Nephron (organoid): ENCODE data around the gene NT5C2.
"Not testable (repeated sequence)": the region's sequence is repeated elsewhere in the genome, so short reads cannot be mapped to it uniquely, and the experiment has no call there.

Experiments
- H3K27ac Mint-ChIP-seq, 3 experiments: 2 replicates each; pipeline ENCODE4 v1.8.0; 2020; ENCODE audit warnings: mixed read lengths in 3 of 3, mild to moderate bottlenecking in 2 of 3, moderate library complexity in 1 of 3
- H3K27me3 Mint-ChIP-seq: 2 replicates; pipeline ENCODE4 v1.8.0; 2021; ENCODE audit warnings: low read depth, mild to moderate bottlenecking, moderate library complexity, mixed read lengths
- H3K36me3 Mint-ChIP-seq: 2 replicates; pipeline ENCODE4 v1.8.0; 2020; ENCODE audit warnings: low read depth, mixed read lengths
- H3K4me1 Mint-ChIP-seq: 2 replicates; pipeline ENCODE4 v1.8.0; 2020; ENCODE audit warnings: mixed read lengths
- H3K4me3 Mint-ChIP-seq, 3 experiments: 2 replicates each; pipeline ENCODE4 v1.8.0; 2020; ENCODE audit warnings: mild to moderate bottlenecking in 3 of 3, mixed read lengths in 3 of 3, moderate library complexity in 2 of 3
- H3K9me3 Mint-ChIP-seq: 2 replicates; pipeline ENCODE4 v1.8.0; 2020; ENCODE audit warnings: mixed read lengths
- TF ChIP-seq, protein P1 (sequence below), 3 experiments: fragments of 200-600 bp; sonication (generic); IDR thresholded peaks; one replicate each; pipeline ENCODE4 v1.5.0; 2021; ENCODE audit warnings: antibody characterized with exemption in 3 of 3; ENCODE audit not compliant: unreplicated experiment in 3 of 3

The NT5C2 gene

DNA sequence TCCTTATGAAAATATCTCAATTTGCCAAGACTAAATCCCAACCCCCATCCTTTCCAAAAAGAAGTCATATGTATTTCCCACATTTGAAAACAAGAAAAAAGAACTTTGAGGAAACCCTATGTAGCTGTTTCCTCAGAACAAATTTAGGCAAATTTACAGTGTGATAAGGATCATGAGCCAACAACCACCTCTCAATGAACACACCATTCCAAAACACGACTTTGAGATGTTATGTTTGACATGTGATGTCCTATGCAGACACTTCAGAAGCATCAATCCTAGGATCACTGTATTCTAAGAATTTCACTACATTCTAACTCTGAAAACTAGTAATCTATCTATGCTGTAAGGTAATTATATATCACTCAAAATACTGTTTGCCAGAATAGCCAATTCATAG, 62.2 kb downstream of the NT5C2 start:
- no peak overlapping the region for H3K4me3 Mint-ChIP-seq
- no peaks in the 10 kb centered on the region for H3K27me3 Mint-ChIP-seq
- peaks cover 18% of the 10 kb centered on the region for H3K9me3 Mint-ChIP-seq
- H3K36me3 Mint-ChIP-seq = peaks cover 75% of the 10 kb centered on the region
- H3K27ac Mint-ChIP-seq = no peak overlapping the region
- H3K4me1 Mint-ChIP-seq = peaks cover 3% of the 10 kb centered on the region
- TF ChIP-seq, protein P1, sequence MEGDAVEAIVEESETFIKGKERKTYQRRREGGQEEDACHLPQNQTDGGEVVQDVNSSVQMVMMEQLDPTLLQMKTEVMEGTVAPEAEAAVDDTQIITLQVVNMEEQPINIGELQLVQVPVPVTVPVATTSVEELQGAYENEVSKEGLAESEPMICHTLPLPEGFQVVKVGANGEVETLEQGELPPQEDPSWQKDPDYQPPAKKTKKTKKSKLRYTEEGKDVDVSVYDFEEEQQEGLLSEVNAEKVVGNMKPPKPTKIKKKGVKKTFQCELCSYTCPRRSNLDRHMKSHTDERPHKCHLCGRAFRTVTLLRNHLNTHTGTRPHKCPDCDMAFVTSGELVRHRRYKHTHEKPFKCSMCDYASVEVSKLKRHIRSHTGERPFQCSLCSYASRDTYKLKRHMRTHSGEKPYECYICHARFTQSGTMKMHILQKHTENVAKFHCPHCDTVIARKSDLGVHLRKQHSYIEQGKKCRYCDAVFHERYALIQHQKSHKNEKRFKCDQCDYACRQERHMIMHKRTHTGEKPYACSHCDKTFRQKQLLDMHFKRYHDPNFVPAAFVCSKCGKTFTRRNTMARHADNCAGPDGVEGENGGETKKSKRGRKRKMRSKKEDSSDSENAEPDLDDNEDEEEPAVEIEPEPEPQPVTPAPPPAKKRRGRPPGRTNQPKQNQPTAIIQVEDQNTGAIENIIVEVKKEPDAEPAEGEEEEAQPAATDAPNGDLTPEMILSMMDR (IDR thresholded peaks at IDR 0.05; ENCODE audit: unreplicated experiment in 3 of 3) = no peak

DNA sequence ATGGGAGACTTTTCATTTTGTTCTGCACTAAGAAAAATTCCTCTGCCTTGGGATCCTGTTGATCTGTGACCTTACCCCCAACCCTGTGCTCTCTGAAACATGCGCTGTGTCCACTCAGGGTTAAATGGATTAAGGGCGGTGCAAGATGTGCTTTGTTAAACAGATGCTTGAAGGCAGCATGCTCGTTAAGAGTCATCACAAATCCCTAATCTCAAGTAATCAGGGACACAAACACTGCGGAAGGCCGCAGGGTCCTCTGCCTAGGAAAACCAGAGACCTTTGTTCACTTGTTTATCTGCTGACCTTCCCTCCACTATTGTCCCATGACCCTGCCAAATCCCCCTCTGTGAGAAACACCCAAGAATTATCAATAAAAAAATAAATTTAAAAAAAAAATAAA, 62.9 kb downstream of the NT5C2 start:
- H3K4me3 Mint-ChIP-seq, H3K27ac Mint-ChIP-seq, H3K27me3 Mint-ChIP-seq, H3K4me1 Mint-ChIP-seq: not testable (repeated sequence)
- Mint-ChIP-seq H3K9me3 (peaks cover 16% of the 10 kb centered on the region), H3K36me3 (peaks cover 73% of the 10 kb centered on the region)

DNA sequence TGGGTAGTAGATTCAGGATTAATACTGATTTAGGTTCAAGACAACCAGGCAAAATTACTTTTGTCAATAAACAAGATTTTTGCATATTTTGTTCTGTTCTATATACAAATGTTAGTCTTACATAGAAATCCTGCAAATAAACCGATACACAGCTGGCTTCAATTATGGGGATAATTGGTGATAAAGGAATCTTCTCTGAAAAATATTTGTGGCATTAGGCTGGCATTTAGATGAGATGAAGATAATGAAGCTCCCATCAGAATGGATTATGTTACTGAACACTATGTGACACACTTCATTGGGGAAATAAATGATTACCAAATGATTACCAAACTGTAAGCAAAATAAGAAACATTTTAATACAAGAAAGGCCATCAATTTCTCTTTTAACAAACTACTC, 65.8 kb downstream of the NT5C2 start:
- Mint-ChIP-seq H3K27ac (peak overlapping the region in 1 of 3 experiments; percentile 17), H3K4me1 (peaks cover 28% of the 10 kb centered on the region), H3K27me3 (no peaks in the 10 kb centered on the region), H3K36me3 (peaks cover 48% of the 10 kb centered on the region), H3K4me3 (no peak overlapping the region), H3K9me3 (peaks cover 9% of the 10 kb centered on the region)
- TF ChIP-seq, protein P1 (IDR thresholded peaks at IDR 0.05; ENCODE audit: unreplicated experiment in 3 of 3) = no peak

DNA sequence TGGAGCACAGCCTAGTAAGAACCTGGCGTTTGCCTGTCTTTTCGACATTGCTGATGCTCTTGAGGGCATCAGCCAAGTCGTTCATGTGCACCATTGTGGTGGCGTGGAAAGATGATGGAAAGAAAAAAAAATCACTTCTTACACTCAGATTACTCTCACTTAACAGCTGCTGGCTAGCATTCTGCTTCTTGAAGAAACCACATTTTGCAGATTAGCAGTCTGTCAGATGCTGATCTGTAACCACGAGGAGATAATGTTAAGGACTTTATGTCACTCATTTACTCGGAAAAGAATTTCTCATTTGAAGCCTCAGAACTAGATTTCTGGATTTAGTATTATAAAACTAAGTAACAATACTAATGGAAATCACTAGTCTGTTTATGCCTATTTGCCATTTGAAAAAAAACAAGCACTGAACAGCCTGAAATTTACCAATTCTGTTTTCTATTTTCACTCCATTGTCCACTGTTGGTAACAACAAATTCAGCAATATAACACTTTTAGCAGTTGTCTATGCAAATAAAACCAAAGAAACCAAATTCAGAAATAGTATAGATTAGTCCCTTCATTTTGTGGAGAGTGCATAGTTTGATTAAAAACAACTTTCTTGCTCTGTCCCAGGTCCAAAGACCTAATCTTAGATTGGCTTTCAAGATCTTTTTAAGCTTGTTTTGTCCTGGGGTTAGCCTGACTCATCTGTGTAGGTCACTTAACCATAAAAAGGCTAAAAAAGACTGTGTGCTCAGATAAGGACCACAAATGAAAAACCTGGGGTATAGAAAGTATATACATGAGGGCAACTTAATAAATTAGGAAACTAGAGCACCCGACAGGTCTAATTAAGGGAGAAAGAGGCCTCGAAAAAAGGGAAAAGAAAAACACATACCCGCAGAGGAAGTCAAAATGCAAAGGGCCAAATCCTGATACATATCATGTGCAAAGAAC, 67.5 kb downstream of the NT5C2 start:
- H3K4me1 Mint-ChIP-seq = peaks cover 38% of the 10 kb centered on the region
- H3K36me3 Mint-ChIP-seq = peaks cover 31% of the 10 kb centered on the region
- TF ChIP-seq, protein P1 (IDR thresholded peaks at IDR 0.05; ENCODE audit: unreplicated experiment in 3 of 3) = no peak
- no peak overlapping the region for H3K4me3 Mint-ChIP-seq
- no peaks in the 10 kb centered on the region for H3K27me3 Mint-ChIP-seq
- no peak overlapping the region for H3K27ac Mint-ChIP-seq
- peaks cover 2% of the 10 kb centered on the region for H3K9me3 Mint-ChIP-seq

DNA sequence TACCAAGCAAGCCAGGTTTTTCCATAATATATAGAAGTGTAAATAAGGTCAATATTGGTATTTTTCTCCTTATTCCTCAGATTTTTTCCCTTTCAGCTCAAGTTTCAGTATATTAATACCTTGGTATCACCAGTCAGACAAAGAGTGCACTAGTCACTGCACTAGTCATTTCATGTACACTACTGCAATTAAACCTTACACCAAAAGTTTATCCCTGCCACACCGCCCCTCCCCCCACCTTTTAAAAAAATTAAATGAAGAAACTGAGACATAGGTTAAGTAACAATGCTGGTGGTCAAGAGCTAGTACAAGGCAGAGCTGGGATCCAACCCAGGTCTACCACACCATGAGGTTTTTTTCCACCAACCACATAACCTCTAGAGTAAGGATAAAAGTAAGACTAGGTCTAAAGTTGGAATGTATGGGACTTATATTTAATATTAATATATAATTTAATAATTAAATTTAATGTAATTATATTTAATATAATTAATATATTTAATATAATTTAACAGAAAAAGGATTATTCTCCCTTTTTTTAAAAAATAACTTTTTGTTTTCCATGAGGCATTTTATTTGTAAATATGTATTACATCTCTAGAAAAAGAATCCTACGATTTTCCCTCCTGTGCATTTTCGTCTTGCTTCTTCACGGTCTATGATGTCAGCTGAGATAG, 68.5 kb downstream of the NT5C2 start:
- no peaks in the 10 kb centered on the region for H3K9me3 Mint-ChIP-seq
- H3K4me3 Mint-ChIP-seq = no peak overlapping the region
- peaks cover 43% of the 10 kb centered on the region for H3K4me1 Mint-ChIP-seq
- TF ChIP-seq, protein P1 (IDR thresholded peaks at IDR 0.05; ENCODE audit: unreplicated experiment in 3 of 3) = no peak
- H3K27me3 Mint-ChIP-seq = no peaks in the 10 kb centered on the region
- H3K36me3 Mint-ChIP-seq = peaks cover 29% of the 10 kb centered on the region
- H3K27ac Mint-ChIP-seq = no peak overlapping the region

DNA sequence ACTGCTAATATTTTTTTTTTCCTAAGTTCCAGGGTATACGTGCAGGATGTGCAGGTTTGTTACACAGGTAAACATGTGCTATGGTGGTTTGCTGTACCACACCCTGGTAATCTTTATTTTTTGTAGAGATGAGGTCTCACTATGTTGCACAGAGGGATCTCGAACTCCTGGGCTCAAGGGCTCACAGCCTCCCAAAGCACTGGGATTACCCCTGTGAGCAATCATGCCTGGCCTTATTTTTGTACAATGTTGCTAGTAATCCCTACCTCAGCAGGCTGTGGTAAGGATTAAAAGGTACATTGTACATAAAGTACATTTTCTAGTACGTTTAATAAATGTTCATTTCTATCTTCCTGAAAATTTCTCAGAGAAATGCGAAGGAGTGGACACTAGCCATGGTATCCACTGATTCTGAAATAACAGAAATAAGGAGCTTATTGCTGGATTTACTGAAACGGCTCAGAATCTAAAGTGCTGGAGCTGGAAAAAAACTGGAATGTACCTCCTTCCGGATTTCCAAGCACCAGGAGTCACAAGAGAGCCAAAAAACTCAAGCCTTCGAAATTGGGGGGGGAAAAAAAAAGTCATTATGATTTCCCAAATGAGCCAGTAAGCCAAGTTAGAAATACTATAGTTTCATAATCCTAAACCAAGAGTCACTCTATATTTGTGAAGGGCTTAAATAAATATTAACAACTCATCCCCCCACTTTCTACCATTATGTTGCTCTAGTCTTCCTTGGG, 69.6 kb downstream of the NT5C2 start:
- H3K27ac Mint-ChIP-seq = no peak overlapping the region
- no peaks in the 10 kb centered on the region for H3K9me3 Mint-ChIP-seq
- no peaks in the 10 kb centered on the region for H3K27me3 Mint-ChIP-seq
- H3K4me3 Mint-ChIP-seq = no peak overlapping the region
- TF ChIP-seq, protein P1 (IDR thresholded peaks at IDR 0.05; ENCODE audit: unreplicated experiment in 3 of 3) = no peak
- H3K36me3 Mint-ChIP-seq = peaks cover 29% of the 10 kb centered on the region
- H3K4me1 Mint-ChIP-seq = peaks cover 43% of the 10 kb centered on the region
